Posterior cingulate gyrus (tissue), 11 donors: ENCODE data around the gene CREB5.
A peak's percentile ranks its signal among the peaks of the same experiment; 100 is the strongest.
"Not testable (repeated sequence)": the region's sequence is repeated elsewhere in the genome, so short reads cannot be mapped to it uniquely, and the experiment has no call there.

Experiments
- DNase-seq, 10 donors: peaks; one replicate each; pipeline versions ENCODE4 v3.0.0 to v3.0.0-alpha.2; 2020 to 2021; ENCODE audit warnings: mixed read lengths in 3 of 10
- intact Hi-C: fragments of 100-400 bp; cut with DNase I; formaldehyde crosslinking; loops from one replicate; pipeline ENCODE4 v1.15.1; 2023

Gene CREB5

DNA sequence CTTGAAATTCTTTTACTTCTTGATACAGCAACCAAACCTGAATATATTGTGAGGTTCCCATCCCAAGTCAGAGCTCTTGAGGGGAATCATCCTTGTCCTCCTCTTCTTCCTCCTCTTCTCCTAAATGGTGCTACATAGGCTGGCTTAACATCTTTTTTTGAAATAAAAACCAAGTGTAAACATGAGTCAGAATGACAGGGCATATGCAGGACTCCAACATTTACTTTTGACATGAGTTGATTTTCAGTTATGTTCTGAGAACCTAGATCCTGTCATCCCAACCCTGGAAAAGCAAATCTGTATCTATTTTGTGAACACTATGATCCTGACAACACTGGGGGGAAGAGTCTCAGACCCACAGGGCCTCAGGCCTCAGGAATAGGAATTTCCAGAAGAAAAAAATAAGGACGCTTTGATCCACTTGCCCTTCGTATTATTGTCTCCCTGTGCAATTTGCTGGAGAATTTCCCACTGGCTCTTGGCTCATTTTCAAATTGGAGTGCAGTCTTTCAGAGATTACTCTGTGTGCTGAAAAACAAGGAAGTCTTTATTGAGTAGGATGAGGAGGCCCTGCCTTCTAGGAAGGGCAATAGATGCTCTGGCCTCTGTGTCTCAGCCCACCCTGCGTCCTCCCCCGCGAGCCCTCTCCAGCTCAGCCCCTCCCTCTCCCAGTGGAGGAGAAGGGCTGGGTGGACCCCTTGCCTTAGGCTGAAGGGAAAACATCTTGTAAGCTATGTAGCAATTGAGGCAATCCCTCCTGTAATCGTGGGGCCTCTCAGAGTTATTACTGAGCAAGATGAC is 121.6 kb downstream of the CREB5 start:
- intact Hi-C loops: no loop called here
- peak in 4 of 10 donors; percentile 18 to 69 (median 46) for DNase-seq

- no peak for DNase-seq
- intact Hi-C loops: no loop called here
Measured at GRCh38 chr7:28536259-28536658, 123.9 kb downstream of the CREB5 start.

DNA sequence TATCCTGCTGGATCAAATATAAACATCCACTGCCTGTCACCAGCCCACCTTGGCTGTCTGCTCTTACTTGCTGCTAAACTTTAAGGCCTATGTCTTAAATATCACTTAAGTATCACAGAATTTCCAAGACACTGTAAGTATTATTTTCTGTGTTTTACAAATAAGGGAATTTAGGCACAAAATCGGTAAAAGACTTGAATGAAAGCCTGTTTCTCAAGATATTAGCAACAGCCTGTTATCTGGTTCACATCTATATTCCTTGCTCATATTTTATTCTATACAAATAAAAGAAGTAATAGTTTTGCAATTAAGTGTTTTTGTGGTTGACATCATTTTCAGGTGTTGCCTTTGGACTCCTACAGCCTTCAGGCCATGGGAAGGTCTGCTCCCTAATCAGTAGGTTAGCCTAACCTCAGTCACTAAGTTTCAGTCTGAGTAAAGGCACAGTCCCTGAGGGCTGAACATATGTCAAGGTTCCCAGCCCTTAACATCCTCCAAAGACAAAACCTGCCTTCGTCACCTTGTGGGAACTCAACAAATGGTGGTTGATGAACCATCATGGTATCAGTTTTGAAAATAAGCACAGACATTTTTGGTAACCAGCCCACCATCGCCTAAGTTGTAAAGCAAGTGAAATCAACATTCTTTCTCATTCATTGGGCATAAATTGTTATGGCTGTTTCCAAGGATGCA is 127.1 kb downstream of the CREB5 start:
- intact Hi-C loops: no loop called here

GRCh38 chr7:28542410-28542809 is 130.1 kb downstream of the CREB5 start:
- no peak for DNase-seq
- intact Hi-C loops: no loop called here

More for the DNA sequence above, 127.1 kb downstream of the CREB5 start:
- DNase-seq: no peak

DNA sequence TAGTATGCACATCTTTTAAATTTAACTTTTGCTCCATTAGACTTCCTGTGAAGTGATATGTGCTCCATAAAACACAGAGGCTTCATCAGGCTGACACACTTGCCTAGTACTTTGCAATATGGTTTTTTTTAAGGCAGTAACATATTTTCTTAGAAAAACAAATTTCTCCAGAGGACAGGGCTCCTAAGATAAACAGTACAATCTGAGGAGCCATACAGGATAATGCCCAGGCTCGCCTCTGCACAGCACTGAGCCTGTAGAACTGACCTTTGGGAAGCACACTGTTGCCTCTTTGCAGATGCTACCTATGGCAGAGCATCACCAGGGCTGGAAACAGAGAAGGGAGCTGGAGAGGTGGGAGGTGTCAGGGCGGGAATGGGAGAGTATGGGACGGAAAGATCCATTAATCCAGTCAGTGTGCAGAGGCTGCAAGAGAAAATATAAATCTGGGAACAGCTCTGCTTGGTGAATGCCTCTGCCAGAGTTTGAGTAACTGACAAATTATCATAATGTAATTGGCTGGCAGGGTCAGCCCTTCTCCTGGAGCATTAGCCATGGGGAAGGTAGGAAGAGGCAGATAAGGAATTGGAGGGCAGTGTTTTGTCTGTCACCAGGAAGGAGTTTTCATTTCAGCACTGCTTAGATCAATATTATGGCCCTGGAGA is 132.3 kb downstream of the CREB5 start:
- no peak for DNase-seq

GRCh38 chr7:28546067-28546466 is 133.7 kb downstream of the CREB5 start:
- intact Hi-C loops: no loop called here
- no peak for DNase-seq

More for the DNA sequence above, 132.3 kb downstream of the CREB5 start:
- intact Hi-C loops: no loop called here

DNA sequence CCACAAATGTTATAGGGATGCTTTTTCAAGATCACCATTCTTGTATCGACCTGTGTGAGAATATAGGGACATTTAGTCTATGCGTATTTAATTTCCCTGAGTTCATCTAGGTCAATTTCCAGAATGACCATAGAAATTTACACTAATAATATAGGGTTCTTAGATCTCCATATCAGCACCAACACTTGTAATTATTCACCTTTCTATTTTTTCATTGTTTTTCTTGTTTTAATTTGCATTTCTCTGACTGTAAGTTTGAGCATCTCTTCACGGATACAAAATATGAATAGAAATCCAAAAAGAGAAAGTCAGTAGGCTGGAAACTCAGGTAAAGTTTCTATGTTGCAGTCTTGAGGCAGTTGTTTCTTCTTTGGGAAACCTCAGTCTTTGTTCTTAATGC is 134.8 kb downstream of the CREB5 start:
- DNase-seq: no peak
- intact Hi-C loops: no loop called here

GRCh38 chr7:28548416-28548815 is 136.1 kb downstream of the CREB5 start:
- no peak for DNase-seq
- intact Hi-C loops: no loop called here

GRCh38 chr7:28549998-28550397 is 137.7 kb downstream of the CREB5 start:
- DNase-seq: no peak
- intact Hi-C loops: no loop called here

DNA sequence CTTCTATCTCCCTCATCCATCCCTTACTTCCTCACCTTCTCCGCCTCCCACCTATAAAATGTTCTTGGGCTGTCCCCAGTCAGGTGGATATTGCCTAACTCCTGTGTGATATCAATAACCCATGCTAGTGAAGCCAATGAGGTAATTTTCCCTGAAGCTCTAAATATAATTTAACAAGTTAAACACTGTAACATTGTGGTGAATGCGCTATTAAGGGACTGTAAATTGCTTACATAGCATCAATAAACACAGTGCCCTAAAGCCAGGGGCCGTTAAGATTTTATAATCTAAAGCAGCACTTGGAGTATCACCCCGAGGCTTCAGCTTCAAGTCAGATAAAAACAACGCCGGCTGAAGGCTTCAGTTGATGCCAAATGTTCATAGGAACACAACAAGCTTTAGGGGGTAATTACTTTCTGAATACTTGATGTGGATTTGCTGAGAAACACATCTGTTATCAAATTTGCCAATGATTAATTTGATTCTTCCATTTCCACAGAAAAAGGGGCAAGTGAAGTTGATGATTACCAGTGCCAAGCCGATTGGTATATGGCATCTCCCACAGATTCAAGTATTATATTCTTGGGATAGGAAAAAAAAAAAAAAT is 138.4 kb downstream of the CREB5 start:
- intact Hi-C loops: no loop called here
- no peak for DNase-seq

DNA sequence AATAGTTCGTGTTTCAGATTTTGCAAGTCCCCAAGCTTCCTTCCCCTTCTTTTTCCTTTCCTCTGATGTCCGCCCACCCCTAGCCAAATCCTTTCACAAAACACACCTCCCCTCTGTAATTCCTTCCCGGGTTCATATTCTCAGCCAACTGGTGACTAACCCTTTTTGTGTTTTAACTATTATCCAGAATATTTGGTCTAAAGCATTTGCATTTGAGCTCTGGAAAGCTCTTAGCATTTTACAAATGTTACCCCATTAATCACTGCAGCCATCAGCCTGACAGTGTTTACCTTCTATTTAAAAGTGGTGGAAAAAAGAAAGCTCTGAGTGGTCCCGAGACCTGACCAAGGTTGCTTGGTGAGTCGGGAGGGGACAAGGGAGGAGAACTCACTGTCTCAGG is 139.0 kb downstream of the CREB5 start:
- no peak for DNase-seq
- intact Hi-C loops: no loop called here

GRCh38 chr7:28551766-28552165 is 139.4 kb downstream of the CREB5 start:
- intact Hi-C loops, DNase-seq: not testable (repeated sequence)

DNA sequence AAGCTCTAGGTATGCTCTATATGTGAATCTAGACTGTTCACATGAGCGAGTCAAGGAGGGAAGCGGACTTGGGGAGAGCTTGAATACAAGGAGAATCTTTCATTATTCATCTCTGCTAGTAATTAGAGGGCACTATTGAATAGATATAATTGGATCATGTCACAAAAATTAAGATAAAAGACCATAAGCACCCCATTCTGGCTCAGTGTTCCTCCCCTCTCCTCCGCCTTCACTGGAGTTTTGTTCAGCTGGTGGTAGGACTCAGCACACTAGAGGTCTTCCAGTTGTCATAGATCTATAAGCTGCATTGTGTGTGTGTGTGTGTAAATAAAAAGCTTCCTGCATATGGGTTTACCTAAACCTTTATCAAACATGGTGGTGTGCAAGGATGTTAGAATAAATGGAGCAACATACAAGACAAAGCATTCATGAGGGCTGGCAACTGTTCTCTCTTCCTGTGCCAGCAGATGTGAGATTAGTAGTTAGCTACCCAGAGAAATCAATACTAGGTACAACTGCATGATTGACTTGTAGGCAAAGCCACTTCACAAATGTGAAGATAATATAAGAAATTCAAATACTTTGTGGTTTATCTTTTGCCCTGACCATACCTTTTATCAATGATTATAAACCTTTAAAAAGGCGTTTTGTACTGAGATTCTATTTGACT is 142.6 kb downstream of the CREB5 start:
- DNase-seq: no peak
- intact Hi-C loops: no loop called here

DNA sequence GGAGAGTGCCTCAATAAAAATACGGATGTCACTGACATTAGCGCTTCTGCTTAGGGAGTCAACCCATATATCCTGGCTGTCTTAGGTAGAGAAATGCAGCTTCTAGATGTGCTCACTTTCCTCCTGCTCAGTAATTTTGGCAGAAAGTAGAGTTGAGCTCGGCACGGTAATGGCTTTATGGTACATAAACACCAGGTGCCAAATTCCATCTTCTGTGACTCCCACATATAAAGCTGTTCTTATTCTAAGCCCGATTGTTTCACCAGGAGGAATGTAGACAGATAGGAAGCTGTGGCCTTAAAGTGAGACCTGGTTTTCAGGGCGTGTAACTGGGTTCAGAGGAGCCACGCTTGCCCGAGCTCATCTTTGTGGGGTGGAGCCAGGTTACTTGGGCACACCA is 143.7 kb downstream of the CREB5 start:
- no peak for DNase-seq

GRCh38 chr7:28556671-28557070 is 144.4 kb downstream of the CREB5 start:
- intact Hi-C loops: no loop called here
- no peak for DNase-seq

More for the DNA sequence above, 143.7 kb downstream of the CREB5 start:
- intact Hi-C loops: no loop called here

DNA sequence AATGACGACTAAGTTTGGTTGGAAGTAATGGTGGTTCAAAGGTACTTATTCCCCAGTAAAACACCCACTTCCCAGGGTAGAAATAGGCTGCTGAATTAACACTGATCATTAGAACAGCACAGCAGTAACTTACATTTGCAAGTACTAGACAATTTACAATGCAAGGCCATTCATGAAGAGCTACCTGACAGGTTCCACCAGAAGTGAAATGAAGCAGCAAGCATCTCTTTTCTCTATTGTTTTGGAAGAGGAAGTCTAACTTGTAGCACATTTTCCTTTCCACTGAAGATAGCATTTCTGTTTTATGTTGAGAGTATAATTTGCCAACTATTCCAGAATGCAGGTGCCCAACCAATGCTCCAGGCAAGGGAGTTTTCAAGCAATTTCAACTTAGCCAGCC is 145.9 kb downstream of the CREB5 start:
- DNase-seq: no peak
- intact Hi-C loops: no loop called here

GRCh38 chr7:28560767-28561166 is 148.4 kb downstream of the CREB5 start:
- DNase-seq: no peak

DNA sequence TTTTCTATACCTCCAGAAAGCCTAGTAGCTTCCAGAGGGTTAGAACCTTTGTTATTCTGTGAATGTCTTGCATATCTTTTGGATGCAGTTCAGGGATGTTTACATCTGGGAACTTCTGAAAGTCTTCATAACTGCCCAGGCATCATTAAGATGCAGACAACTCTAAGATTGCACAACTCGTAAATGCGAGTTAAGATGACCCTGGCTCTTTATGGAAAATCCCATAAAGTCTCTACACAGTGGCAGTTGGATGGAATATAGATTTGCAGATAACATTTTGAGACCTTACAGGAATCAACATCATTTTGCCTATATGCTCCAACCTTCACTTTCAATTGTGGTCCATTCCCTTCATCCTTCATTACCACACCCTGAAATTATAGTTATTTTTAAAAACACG is 151.7 kb downstream of the CREB5 start:
- no peak for DNase-seq
- intact Hi-C loops: no loop called here

More at GRCh38 chr7:28560767-28561166, 148.4 kb downstream of the CREB5 start:
- intact Hi-C loops: no loop called here

DNA sequence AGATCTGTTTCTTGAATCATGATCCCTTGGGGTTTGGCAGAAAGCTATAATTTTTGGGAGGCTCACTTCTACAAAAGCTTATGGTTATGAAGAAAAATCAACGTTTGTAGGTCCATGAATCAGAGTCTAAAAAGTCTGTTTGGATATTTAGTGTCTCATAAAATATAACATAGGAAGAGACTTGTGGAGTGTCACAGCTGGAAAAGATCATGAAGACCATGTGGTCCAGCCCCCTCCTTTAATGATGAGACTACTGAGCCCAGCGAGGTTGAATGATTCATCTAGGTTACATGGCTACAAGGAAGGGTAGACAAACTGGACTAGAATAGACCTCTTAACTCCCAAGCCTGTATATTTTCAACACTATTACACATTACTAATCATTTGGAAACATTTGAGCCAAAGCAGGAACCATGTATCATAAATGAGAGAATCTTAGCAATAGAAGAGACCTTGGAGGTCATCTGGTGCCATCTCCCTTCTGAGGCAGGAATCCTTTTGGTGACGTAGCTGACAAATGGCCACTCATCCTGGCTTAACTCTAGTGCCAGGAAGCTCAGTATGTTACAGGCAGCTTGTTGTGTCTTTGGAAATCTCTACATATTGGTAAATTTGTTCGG is 152.5 kb downstream of the CREB5 start:
- no peak for DNase-seq
- intact Hi-C loops: no loop called here

- no peak for DNase-seq
- intact Hi-C loops: no loop called here
Measured at GRCh38 chr7:28565980-28566379, 153.7 kb downstream of the CREB5 start.
